Spleen (tissue), 11 donors: ENCODE data around the gene FDX1. TPM values are rescaled to one million over a fixed set of nuclear protein-coding genes. Genes with fewer than 3 reads are reported as not detected.
A peak's percentile ranks its signal among the peaks of the same experiment; 100 is the strongest.

Source experiments
- DNase-seq: peaks from one replicate; pipeline ENCODE4 v3.0.0-alpha.2; 2020
- H3K27ac ChIP-seq, 8 donors: fragments of 200-600 bp; sonication (generic) in 7 of 8; 1 replicate in 4 of 8; 2 replicates in 4 of 8; pipeline versions ENCODE4 v1.5.0 to v1.8.0; 2016 to 2021; ENCODE audit warnings: inconsistent platforms in 4 of 8, mild to moderate bottlenecking in 4 of 8, moderate library complexity in 1 of 8
- H3K27me3 ChIP-seq, 7 donors: fragments of 200-600 bp; sonication (generic) in 6 of 7; replicated peaks in 1 of 7; 1 replicate in 4 of 7; 2 replicates in 3 of 7; pipeline versions ENCODE4 v1.5.0 to v1.8.0; 2016 to 2021; ENCODE audit warnings: inconsistent platforms in 3 of 7, mild to moderate bottlenecking in 1 of 7
- H3K36me3 ChIP-seq, 6 donors: fragments of 200-600 bp; sonication (generic) in 5 of 6; 1 replicate in 4 of 6; 2 replicates in 2 of 6; pipeline versions ENCODE4 v1.5.0 to v1.8.0; 2016 to 2021; ENCODE audit warnings: inconsistent platforms in 2 of 6
- H3K4me1 ChIP-seq, 6 donors: fragments of 200-600 bp; sonication (generic) in 5 of 6; 1 replicate in 3 of 6; 2 replicates in 3 of 6; pipeline versions ENCODE4 v1.5.0 to v1.8.0; 2016 to 2021; ENCODE audit warnings: inconsistent platforms in 3 of 6
- H3K4me3 ChIP-seq, 8 donors: fragments of 200-600 bp; sonication (generic) in 7 of 8; 1 replicate in 4 of 8; 2 replicates in 4 of 8; pipeline versions ENCODE4 v1.5.0 to v1.8.0; 2016 to 2021; ENCODE audit warnings: inconsistent platforms in 4 of 8, mild to moderate bottlenecking in 4 of 8, moderate library complexity in 2 of 8
- H3K9me3 ChIP-seq, 8 donors: fragments of 200-600 bp; sonication (generic) in 7 of 8; 1 replicate in 4 of 8; 2 replicates in 4 of 8; pipeline versions ENCODE4 v1.5.0 to v1.8.0; 2016 to 2021; ENCODE audit warnings: inconsistent platforms in 4 of 8
- CTCF ChIP-seq, 11 experiments: fragments of 200-600 bp in 7 of 11; fragments of 450-650 bp in 4 of 11; sonication (generic) in 4 of 11; IDR thresholded peaks in 8 of 11; conservative IDR thresholded peaks in 3 of 11; 1 replicate in 7 of 11; 2 replicates in 4 of 11; pipeline versions ENCODE4 v1.4.0 to v1.8.0; 2016 to 2021; ENCODE audit warnings: antibody characterized with exemption in 11 of 11, inconsistent platforms in 4 of 11, mild to moderate bottlenecking in 1 of 11
- POLR2A ChIP-seq, 3 donors: fragments of 450-650 bp; IDR thresholded peaks; one replicate each; pipeline ENCODE4 v1.5.1; 2017; ENCODE audit warnings: antibody characterized with exemption in 3 of 3, mild to moderate bottlenecking in 1 of 3
- POLR2AphosphoS5 ChIP-seq, 3 donors: sonication (generic); formaldehyde crosslinking; IDR thresholded peaks; one replicate each; pipeline ENCODE4 v1.5.1; 2017; ENCODE audit warnings: antibody characterized with exemption in 3 of 3
- WGBS, 5 donors: extraction: QIAGEN DNeasy Blood & Tissue Kit in 3 of 5; methylation state at CpG; one replicate each; pipeline versions ENCODE4 v1.1.5 to v1.1.7; 2013 to 2018; 5-methylcytosine and 5-hydroxymethylcytosine counted together
- intact Hi-C: fragments of 100-400 bp; cut with DNase I; formaldehyde crosslinking; loops from one replicate; pipeline ENCODE4 v1.15.0; 2023; ENCODE audit warnings: low total_unique reads
- polyA plus RNA-seq, 3 donors: library from polyadenylated mRNA; stranded (reverse); fragments of 200-250 nt; gene quantifications; one replicate each; pipeline ENCODE4 v1.2.1, GENCODE V29; 2013
- total RNA-seq, 7 donors: library from RNA; depleted of rRNA in 3 of 7; stranded (reverse); fragments of >200 nt in 3 of 7; fragmentation: NEBNext Ultra II Directional in 4 of 7; extraction: Animal tissue kit (Norgen Biotek cat#: 25700) in 4 of 7; gene quantifications; one replicate each; pipeline versions ENCODE4 v1.1.0 to v1.2.1, GENCODE V29; 2016 to 2021
- donor health status: healthy with polysubstance abuse.
- donor health status: DM: no; HTN: no; CAD: no; lungs with moderate emphysema.
- donor health status: DM: no; HTN: no; CAD: no.
- donor health status: Bipolar disorder and iron deficiency.
- donor health status: healthy.
- donor health status: DM: no; HTN: no; CAD: no.
- donor health status: DM: yes; HTN: yes; CAD: no.

FDX1 gene
- total and polyA plus RNA-seq, 10 donors, result 7.9 to 15.7 (median 10.3) TPM

GRCh38 chr11:110473706-110474105 lies 44.0 kb downstream of the FDX1 start:
- Histone ChIP-seq H3K4me3 (no peak overlapping the region), H3K9me3 (no peaks in the 10 kb centered on the region), H3K36me3 (no peaks in the 10 kb centered on the region), H3K4me1 (peaks cover 0 to 7% (median 2%) of the 10 kb centered on the region in 6 donors), H3K27ac (no peak overlapping the region), H3K27me3 (no peaks in the 10 kb centered on the region)
- WGBS, 5 donors, result 89 to 95% (median 93%) methylated on average over 7 of the region's 7 CpGs
- intact Hi-C loops, result no loop called here
- no peak for DNase-seq
- TF ChIP-seq CTCF (IDR thresholded peaks at IDR 0.05 in 8 of 11, conservative IDR thresholded peaks at IDR 0.05 in 3 of 11) (no peak), POLR2A (IDR thresholded peaks at IDR 0.05) (no peak), POLR2AphosphoS5 (IDR thresholded peaks at IDR 0.05) (no peak)

GRCh38 chr11:110474578-110474977 lies 44.8 kb downstream of the FDX1 start:
- Histone ChIP-seq H3K9me3 (no peaks in the 10 kb centered on the region), H3K4me1 (peaks cover 0 to 13% (median 6%) of the 10 kb centered on the region in 6 donors), H3K4me3 (no peak overlapping the region), H3K27me3 (no peaks in the 10 kb centered on the region), H3K27ac (no peak overlapping the region), H3K36me3 (no peaks in the 10 kb centered on the region)
- 65 to 92% (median 88%) methylated on average over 1 of the region's 1 CpG for WGBS, 5 donors
- DNase-seq, result no peak
- TF ChIP-seq POLR2A (IDR thresholded peaks at IDR 0.05), result no peak
- no peak for TF ChIP-seq CTCF (IDR thresholded peaks at IDR 0.05 in 8 of 11, conservative IDR thresholded peaks at IDR 0.05 in 3 of 11)
- no peak for TF ChIP-seq POLR2AphosphoS5 (IDR thresholded peaks at IDR 0.05)
- intact Hi-C loops, result no loop called here

- H3K27ac ChIP-seq, result no peak overlapping the region
- TF ChIP-seq POLR2AphosphoS5 (IDR thresholded peaks at IDR 0.05) (no peak), POLR2A (IDR thresholded peaks at IDR 0.05) (no peak), CTCF (IDR thresholded peaks at IDR 0.05 in 8 of 11, conservative IDR thresholded peaks at IDR 0.05 in 3 of 11) (no peak)
- peaks cover 0 to 18% (median 6%) of the 10 kb centered on the region in 6 donors for H3K4me1 ChIP-seq
- DNase-seq, result no peak
- H3K27me3 ChIP-seq, result no peaks in the 10 kb centered on the region
- 81 to 100% (median 92%) methylated on average over 1 of the region's 1 CpG for WGBS, 5 donors
- H3K36me3 ChIP-seq, result no peaks in the 10 kb centered on the region
- no peaks in the 10 kb centered on the region for H3K9me3 ChIP-seq
- intact Hi-C loops, result no loop called here
- H3K4me3 ChIP-seq, result no peak overlapping the region
These were observed 45.9 kb downstream of the FDX1 start for GRCh38 chr11:110475671-110476070.

- H3K4me3 ChIP-seq, result no peak overlapping the region
- no peak for DNase-seq
- TF ChIP-seq POLR2A (IDR thresholded peaks at IDR 0.05) (no peak), POLR2AphosphoS5 (IDR thresholded peaks at IDR 0.05) (no peak)
- WGBS, 5 donors, result 68 to 78% (median 76%) methylated on average over 12 of the region's 12 CpGs
- H3K27me3 ChIP-seq, result no peaks in the 10 kb centered on the region
- peaks cover 0 to 4% (median 0%) of the 10 kb centered on the region in 8 donors for H3K9me3 ChIP-seq
- no peaks in the 10 kb centered on the region for H3K36me3 ChIP-seq
- peak overlapping the region in 3 of 8 donors; percentile 18 to 34 (median 31) for H3K27ac ChIP-seq
- peaks cover 0 to 18% (median 6%) of the 10 kb centered on the region in 6 donors for H3K4me1 ChIP-seq
- intact Hi-C loops, result no loop called here
These were observed 48.7 kb downstream of the FDX1 start for GRCh38 chr11:110478410-110478809.
